NCI-H1417 treated with DMSO at 0.1 percent for 48 hours (cell line): ENCODE data around the gene FGD2.

Experiments
- DNase-seq: peaks from one replicate; lab custom pipeline; 2025; lab: John Stamatoyannopoulos, UW

The FGD2 gene, protein sequence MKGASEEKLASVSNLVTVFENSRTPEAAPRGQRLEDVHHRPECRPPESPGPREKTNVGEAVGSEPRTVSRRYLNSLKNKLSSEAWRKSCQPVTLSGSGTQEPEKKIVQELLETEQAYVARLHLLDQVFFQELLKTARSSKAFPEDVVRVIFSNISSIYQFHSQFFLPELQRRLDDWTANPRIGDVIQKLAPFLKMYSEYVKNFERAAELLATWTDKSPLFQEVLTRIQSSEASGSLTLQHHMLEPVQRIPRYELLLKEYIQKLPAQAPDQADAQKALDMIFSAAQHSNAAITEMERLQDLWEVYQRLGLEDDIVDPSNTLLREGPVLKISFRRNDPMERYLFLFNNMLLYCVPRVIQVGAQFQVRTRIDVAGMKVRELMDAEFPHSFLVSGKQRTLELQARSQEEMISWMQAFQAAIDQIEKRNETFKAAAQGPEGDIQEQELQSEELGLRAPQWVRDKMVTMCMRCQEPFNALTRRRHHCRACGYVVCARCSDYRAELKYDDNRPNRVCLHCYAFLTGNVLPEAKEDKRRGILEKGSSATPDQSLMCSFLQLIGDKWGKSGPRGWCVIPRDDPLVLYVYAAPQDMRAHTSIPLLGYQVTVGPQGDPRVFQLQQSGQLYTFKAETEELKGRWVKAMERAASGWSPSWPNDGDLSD

DNA sequence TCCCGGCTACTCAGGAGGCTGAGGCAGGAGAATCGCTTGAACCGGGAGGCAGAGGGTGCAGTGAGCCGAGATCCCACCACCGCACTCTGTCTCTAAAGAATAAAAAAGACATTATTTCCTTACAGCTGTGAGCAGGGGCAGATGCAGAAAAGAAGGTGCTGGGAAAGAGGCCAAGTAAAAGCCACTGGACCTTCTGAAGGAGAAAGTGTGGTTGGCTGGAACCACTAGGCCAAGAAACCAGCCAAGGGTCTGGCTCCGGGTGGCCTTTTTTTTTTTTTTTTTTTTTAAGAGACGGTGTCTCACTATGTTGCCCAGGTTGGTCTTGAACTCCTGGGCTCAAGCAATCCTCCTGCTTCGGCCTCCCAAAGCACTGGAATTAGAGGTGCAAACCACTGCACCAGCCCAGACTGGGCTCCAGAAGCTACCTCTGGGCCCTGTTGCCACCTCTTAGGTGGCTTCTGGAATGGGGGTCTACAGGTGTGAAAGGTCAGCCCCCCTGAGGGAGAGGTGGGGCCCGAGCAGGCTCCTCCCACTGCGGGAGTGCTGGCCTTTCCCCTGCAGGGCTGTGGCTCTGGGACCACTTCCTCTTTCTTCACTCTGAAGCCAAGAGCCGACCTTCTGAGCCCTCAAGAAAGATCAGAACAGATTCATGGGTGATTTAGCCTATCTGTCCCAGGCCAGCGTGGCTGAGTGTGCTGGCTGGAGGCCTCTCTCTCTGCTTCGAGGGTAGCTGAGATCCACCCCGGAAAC lies at the start of gene FGD2:
Gene FGD2 (plus strand): TSS at position 595 of the 750 bp plus-strand sequence. CDS start 163 bp downstream, outside the sequence.
- no peak for DNase-seq

DNA sequence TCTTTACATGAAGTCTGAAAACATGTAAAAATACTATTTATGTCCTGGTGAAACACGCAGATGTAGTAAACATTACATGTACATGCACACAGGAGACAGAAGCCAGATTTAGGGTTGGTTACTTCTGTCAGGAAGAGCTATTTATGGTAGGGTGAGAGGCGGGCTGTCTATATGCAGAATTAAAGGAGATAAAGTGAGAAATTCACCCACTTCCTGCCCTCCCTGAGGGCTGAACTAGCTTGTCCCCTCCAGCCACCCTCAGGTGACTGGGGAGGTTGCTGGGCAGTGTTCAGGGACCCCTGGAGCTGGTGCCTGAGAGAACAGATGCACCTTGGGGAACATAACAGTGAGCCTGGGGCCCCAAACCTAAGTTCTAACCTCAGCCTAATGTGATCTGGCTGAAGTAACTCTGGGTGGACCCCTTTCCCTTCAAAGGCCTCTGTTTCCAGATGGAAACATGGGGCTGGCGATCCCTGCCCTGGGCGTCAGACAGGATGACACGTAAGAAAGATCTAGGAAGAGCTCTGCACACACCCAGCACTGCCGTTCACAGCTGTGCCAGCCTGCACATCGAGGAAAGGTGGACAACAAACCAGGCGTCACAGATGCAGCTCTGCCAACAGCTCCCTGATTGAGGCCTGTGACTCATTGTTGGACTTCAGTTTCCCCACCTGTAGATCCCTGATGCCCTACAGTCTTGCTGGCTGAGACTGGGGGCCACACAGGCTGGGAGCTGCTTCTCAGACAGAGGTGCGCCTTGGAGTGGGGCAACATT lies 49.6 kb upstream of the FGD2 start:
- DNase-seq = no peak

DNA sequence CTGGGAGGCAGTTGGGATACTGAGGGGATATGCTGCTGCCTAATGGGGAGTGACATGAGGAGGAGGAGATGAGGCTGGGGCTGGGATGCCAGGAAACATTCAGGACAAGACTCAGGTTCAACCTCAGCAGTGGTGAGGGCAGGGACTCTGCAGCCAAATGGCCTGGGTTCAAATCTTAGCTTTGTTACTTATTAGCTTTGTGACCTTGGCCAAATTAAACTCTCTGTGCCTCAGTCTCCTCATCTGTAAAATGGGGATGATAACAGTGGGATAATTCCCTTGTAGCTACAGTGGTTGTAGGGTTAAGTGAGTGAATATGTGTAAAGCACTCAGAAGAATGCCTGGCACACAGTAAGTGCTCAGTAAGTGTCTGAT lies 49.0 kb upstream of the FGD2 start:
- no peak for DNase-seq

DNA sequence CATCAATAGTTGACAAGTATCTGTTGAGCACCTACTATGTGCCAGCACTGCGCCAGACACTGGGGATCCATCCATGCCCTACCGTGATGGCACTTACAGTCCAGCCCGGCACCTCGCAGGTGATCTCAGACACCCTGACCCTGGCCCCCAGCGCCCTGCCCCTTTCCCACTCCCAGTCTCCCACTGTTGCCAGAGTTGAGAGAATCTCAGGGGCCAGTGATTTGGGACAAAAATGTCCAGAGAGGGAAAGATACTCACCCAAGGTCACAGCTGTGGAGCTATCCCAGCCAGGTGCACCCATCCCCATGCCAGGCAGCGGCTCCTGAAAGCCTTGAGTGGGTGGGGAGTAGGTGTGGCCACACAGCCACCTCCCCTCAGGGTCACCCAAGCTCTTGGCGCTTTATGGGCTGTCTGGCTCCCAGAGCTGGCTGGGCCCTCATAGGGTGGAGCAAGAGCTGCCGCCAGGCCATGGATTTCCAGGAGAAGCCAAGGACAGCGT lies 47.6 kb upstream of the FGD2 start:
- no peak for DNase-seq

DNA sequence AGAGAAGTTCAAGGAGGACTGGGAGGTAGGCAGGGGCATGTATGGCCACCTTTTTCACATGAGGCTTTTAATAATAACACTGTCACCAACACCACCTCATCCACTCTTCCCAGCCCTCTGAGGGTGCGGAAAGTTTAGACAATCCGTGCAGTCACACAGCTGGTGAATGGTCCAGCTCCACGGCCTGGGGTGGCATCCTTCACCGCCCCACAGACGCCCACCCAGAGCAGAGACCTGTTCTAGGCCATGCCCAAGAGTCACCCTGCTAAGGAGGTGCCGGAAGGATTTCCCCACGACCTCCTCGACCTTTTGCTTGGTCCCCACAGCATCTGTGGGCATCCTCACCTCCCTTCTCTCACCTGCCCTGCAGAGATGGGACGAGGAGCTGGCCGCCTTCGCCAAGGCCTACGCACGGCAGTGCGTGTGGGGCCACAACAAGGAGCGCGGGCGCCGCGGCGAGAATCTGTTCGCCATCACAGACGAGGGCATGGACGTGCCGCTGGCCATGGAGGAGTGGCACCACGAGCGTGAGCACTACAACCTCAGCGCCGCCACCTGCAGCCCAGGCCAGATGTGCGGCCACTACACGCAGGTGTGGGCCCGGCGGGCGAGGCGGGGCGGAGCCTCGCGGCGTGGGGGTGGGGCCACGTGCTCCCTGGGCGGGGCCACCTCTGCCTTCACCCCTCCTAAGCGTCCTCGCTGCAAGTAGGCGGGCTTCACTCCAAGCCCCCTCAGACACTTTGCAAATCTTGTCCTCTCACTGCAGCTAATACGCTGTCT lies 46.5 kb upstream of the FGD2 start:
- no peak for DNase-seq

DNA sequence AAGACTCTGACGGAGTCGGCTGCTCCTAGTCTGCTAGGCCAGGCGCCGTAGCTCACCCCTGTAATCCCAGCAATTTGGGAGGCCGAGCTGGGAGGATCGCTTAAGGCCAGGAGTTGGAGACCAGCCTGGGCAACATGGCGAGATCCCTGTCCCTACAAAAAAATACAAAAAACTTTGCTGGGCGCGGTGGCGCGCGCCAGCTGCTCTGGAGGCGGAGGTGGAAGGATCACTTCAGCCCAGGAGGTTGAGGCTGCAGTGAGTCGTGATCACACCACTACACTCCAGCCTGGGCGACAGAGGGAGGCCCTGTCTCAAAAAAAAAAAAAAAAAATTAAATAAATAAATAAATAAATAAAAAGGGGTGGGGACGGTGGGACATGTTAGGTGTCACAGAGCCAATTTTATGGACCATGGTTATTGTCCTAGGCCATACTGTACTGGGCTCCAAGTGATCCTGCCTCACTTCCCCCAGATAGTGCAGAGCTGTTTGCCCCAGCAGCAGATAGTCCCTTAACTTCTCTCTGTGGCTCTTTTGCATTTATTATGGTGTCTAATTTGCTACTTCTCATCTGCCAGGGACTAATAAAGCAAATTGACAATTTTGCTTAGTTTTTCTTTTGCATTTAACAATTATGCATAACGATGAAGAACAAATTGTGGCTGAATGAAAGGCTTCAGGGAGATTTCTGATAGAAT lies 45.8 kb upstream of the FGD2 start:
- no peak for DNase-seq

DNA sequence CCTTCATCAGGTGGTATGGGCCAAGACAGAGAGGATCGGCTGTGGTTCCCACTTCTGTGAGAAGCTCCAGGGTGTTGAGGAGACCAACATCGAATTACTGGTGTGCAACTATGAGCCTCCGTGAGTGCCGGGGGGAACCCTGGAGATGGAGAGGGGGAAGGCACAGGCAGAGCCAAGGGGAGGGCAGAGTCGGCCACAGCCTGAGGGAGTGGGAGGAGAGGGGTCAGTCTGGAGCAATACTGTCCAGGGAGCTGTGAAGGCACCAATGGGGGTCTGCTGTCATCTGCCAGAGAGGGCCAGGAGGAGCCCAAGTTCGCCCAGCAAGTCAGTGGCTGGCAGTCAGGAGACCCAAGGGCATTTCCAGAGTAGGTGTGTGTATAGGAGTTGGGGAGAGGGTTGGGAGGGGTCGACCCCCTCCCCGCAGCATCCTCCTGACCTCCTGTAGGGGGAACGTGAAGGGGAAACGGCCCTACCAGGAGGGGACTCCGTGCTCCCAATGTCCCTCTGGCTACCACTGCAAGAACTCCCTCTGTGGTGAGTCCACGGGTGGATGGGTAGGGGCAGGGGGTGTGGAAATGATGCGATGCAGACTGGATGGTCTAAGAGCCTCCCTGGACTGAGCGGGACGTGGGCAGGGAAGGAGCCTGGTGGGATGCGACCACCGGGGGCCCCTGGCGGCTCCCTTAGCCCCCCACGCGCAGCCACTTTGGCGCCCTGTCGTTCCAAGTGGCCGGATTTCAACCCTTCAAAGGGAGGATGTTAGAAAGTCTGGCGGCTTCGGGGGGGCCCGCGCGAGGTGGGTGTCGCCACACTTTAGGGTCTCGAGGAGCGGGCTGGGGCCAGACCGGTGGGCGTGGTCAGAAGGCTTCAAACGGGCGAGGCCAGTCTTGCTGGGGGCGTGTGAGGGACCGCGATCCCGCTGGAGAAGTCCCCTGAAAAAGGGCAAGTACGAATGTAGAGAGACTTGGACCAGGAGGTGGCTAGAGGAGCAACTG lies 43.7 kb upstream of the FGD2 start:
- DNase-seq = no peak

DNA sequence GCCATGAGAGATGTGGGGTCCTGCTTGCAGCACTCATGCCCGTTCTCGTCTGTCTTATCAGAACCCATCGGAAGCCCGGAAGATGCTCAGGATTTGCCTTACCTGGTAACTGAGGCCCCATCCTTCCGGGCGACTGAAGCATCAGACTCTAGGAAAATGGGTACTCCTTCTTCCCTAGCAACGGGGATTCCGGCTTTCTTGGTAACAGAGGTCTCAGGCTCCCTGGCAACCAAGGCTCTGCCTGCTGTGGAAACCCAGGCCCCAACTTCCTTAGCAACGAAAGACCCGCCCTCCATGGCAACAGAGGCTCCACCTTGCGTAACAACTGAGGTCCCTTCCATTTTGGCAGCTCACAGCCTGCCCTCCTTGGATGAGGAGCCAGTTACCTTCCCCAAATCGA lies 42.6 kb upstream of the FGD2 start:
- no peak for DNase-seq

DNA sequence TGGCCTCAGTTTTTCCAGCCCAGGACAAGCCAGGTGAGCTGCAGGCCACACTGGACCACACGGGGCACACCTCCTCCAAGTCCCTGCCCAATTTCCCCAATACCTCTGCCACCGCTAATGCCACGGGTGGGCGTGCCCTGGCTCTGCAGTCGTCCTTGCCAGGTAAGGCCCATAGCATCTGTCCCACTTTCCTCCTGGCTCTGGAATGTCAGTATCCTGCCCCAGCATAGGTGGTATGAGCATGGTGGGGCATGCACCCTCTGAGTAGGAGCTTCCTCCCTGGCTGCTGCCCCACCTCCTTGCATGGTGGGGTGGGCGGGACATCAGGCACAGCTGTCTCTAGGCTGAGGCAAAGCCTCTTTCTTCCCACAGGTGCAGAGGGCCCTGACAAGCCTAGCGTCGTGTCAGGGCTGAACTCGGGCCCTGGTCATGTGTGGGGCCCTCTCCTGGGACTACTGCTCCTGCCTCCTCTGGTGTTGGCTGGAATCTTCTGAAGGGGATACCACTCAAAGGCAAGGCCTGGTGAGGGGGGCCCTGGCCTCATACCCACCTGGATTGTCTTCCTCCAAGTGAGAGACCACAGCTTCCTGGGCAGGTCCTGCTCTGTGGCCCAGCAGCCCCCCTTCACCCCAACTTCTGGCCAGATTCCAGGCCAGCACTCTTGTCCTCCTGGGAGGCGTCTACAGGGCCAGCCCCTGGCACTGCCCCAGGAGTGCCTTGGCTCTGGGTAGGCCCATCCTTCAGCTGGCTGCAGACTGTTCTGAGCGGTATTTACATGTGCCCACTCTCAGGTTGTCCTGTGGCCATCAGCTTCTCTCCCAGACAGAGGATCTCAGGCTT lies 41.8 kb upstream of the FGD2 start:
- no peak for DNase-seq

DNA sequence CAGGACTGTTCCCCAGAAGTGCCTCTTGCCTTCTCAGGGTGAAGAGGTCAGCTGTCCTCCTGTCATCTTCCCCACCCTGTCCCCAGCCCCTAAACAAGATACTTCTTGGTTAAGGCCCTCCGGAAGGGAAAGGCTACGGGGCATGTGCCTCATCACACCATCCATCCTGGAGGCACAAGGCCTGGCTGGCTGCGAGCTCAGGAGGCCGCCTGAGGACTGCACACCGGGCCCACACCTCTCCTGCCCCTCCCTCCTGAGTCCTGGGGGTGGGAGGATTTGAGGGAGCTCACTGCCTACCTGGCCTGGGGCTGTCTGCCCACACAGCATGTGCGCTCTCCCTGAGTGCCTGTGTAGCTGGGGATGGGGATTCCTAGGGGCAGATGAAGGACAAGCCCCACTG lies 41.1 kb upstream of the FGD2 start:
- no peak for DNase-seq

DNA sequence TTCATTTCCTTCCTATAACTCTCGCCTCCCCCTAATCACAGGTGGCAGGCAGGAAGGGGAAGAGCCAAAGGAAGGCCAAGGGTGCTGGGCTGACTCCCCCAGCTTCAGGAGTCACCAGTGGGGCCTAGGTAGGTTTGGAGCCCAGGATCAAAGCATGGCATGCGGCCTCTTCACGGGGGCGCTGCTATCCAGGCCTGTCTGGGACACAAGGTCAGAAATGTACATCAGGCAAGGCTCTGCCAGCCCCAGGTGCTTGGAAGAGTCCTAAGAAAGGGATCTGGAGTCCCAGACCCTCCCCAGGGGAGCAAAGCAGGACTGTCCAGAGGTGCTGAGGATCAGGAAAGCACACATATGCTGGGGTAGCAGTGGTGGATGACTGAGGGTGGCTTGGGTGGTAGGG lies 40.5 kb upstream of the FGD2 start:
- DNase-seq = no peak

DNA sequence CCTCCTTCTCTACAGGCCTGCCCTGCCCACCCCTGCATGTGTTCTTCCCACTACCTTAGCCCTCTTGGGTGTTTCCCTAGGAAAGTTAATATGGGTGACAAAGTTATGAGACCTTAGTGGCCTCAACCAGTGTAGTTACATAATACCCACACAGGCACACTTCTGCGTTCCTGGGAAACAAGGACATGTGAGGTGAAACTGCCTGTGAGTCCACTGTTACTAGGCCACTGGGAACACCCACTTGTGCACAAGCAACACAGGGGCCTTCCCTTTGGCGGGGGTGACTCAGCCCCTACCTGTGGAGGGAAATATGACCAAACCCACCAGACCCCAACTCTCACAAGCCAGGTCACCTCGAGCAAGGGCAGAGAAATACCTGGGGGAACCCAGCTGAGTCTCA lies 38.2 kb upstream of the FGD2 start:
- no peak for DNase-seq

DNA sequence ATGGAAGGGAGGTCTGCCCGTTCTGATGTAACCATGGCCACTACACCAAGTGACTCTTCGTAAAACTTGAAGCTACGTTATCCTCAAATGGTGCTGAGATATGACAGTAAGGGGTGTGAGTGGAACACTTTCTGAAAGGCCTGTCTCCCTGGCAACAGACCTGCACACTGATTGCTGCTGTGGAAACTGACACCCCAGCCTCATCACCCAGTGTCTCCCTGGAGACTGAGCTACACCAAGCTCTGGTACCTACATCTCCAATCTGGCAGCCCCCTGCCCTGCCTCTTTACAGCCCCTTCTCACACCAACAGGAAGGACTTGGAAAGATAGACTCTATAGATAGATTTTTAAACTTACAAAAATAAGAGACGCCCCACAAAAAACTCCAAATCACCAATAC lies 37.7 kb upstream of the FGD2 start:
- DNase-seq = no peak

DNA sequence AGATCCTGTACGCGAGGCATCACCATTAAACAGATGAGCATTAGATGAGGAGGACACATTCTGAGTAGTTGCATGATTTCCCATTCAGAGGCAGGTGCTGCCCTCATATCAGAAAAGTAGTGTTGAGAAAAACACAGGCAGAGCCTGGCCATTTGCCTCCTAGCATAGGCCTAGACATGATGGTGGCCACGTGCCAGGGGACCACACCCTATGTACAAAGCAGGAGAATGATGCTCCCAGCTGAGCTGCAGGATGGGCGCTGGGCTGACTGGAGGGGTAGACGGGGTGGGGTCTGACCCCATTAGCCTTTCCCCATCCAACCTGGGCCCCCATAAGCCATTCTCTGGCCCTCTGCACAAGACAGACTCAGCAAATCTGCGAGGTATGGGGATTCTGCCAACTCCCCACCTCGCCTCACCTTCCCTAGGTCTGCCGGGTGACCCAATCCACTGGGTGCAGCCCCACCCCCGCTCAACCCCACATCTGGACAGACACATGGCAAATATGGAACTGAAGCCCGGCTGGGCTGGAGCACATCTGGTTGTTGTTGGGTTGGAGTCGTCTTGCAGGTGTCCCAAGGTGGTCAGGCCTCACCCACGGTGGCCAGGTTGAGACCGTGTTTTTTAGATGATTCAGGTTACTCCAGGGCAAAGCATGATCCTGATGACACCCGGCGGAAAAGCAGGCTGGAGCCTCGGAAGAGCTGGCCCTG lies 37.0 kb upstream of the FGD2 start:
- no peak for DNase-seq

DNA sequence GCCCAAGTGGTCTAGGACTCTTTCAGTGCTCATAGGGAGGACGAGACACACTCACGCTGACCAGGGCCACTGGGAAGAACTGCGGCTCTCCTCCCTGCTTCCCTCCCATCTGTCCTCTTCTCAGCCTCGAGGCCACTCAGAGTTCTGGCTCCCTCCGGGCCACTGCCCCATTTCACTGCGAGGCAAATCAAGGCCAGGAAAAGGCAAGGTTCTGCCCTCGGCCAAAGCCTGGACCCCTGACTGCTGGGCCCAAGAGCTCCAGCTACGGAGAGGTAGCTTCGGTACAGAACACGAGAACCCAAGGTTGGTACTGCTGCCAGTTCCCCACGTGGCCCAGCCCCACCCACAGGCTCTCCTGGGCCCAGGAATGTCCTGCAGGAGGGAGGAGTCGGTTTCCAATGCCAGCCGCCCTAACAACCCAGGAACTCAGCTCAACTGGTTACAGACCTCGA lies 36.2 kb upstream of the FGD2 start:
- no peak for DNase-seq

DNA sequence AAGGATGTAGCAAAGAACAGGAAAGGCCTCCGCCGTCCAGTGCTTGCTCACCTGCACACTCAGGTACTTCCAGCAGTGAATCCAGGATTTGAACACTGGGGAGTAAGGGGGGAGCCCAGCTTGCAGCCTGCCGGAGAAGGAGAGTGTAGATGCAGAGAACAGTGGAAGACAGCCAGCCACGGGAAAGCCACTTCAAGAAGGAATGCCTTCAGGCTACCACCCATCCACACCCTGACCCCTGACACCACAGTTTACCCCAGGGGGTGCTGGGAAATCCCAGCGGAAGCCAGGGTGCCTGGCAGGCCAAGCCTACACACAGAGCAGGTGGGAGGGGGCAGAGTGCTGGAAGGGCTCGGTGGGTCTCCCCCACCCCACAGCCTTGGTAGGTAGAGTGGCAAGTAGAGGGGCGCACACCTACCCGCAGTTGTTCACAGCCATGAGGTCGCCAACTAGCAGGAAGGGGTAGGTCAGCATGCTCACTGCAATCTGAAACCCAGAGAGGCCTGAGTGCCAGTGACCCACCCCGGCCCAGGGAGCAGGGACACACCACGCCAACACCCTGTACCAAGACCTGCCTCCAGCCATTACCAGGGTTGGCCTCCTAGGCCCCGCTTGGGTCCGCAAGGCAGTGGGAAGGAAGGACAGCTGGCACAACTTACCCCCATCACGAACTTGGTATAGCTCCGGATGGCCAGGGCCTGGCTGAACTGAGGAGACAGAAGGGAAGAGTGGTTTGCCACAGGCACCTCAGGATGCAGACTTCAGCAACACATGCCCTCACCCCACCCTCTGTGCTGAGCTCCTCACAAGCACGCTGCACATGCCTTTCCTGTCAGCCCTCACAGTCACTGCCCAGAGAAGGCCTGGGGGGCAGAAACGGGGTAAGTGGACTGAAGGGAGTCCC lies 35.2 kb upstream of the FGD2 start:
- DNase-seq = no peak
